Fibroblast of lung (primary cell): ENCODE data around the gene RPL10A.

Source experiments
- EZH2 ChIP-seq: IDR thresholded peaks from 2 replicates; pipeline ENCODE4 v1.5.1; 2012; ENCODE audit warnings: low read length, control low read depth, mild to moderate bottlenecking; ENCODE audit errors: missing control alignments
- TF ChIP-seq, protein P1 (sequence below), 2 donors: IDR thresholded peaks in 1 of 2; conservative IDR thresholded peaks in 1 of 2; 1 replicate in 1 of 2; 2 replicates in 1 of 2; pipeline ENCODE4 v1.5.1; 2011 to 2012; ENCODE audit warnings: low read length in 2 of 2, control low read depth in 1 of 2, inconsistent platforms in 1 of 2, low read depth in 1 of 2, mild to moderate bottlenecking in 1 of 2

DNA sequence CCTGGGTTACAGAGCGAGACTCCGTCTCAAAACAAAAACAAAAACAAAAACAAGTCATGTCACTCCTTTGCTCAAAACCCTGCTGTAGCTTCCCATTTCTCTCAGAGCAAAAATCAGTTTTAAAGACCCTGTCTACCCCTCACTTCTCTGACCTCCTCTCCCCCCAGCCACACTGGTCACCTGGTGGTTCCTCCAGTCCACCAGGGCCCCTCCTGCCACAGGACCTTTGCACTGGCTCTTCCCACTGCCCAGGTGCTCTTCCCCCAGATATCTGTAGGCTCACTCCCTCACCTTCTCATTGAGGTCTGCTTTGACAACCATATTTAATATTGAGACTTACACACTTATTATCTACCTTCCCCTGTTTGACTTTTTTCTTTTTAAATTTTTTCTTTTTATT, 33.6 kb downstream of the RPL10A start:
- TF ChIP-seq, protein P1, sequence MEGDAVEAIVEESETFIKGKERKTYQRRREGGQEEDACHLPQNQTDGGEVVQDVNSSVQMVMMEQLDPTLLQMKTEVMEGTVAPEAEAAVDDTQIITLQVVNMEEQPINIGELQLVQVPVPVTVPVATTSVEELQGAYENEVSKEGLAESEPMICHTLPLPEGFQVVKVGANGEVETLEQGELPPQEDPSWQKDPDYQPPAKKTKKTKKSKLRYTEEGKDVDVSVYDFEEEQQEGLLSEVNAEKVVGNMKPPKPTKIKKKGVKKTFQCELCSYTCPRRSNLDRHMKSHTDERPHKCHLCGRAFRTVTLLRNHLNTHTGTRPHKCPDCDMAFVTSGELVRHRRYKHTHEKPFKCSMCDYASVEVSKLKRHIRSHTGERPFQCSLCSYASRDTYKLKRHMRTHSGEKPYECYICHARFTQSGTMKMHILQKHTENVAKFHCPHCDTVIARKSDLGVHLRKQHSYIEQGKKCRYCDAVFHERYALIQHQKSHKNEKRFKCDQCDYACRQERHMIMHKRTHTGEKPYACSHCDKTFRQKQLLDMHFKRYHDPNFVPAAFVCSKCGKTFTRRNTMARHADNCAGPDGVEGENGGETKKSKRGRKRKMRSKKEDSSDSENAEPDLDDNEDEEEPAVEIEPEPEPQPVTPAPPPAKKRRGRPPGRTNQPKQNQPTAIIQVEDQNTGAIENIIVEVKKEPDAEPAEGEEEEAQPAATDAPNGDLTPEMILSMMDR (conservative IDR thresholded peaks at IDR 0.05 in 1 of 2, IDR thresholded peaks at IDR 0.05 in 1 of 2; ENCODE audit: low read depth in 1 of 2, low read length in 2 of 2) = no peak
- no peak for TF ChIP-seq EZH2
